ENCODE data around the gene PCBD1.

DNA sequence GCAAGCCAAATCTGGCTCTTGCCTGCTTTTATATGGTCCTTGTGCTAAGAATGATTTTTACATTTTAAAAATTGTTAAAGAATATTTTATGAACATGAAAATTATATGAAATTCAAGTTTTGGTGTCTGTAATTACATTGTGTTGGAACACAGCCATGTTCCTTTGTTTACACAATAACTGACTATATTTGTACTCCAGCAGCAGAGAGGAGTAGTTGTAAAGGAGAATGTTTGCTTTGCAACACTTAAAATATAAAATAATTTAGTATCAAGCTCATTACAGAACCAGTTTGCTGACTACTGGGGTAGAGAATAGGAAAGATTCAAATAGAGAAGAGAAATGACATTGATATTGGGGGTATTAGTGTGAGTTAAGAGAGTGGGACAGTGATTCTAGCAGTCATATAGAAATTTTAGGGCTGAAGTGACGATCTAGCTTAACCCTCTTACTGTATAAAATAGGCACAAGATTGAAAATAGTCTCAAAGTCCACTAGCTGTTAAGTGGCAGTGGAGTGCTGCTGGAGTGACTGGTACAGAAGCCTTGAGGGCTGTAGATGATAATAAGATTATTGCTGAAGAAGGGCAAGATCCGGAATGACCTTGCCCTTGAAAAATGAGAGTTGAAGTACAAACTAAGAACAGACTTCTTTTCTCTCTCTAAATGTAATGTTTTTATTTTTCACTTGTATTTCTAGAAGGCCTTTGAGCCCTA, 44.4 kb downstream of the PCBD1 start:
- TF ChIP-seq, protein P1, sequence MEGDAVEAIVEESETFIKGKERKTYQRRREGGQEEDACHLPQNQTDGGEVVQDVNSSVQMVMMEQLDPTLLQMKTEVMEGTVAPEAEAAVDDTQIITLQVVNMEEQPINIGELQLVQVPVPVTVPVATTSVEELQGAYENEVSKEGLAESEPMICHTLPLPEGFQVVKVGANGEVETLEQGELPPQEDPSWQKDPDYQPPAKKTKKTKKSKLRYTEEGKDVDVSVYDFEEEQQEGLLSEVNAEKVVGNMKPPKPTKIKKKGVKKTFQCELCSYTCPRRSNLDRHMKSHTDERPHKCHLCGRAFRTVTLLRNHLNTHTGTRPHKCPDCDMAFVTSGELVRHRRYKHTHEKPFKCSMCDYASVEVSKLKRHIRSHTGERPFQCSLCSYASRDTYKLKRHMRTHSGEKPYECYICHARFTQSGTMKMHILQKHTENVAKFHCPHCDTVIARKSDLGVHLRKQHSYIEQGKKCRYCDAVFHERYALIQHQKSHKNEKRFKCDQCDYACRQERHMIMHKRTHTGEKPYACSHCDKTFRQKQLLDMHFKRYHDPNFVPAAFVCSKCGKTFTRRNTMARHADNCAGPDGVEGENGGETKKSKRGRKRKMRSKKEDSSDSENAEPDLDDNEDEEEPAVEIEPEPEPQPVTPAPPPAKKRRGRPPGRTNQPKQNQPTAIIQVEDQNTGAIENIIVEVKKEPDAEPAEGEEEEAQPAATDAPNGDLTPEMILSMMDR (conservative IDR thresholded peaks at IDR 0.05 in 1 of 2, IDR thresholded peaks at IDR 0.05 in 1 of 2; ENCODE audit: extremely low read depth in 1 of 2, insufficient read depth in 1 of 2, low read depth in 1 of 2, low read length in 2 of 2), result no peak
- TF ChIP-seq EZH2 (IDR thresholded peaks at IDR 0.05; ENCODE audit: borderline replicate concordance, low read length), result no peak
